Fibroblast of the aortic adventitia (primary cell): ENCODE data around the gene TRPM3. TPM values are rescaled to one million over a fixed set of nuclear protein-coding genes. Genes with fewer than 3 reads are reported as not detected.

Experiments used
- DNase-seq: peaks from one replicate; pipeline ENCODE4 v3.0.0-alpha.2; 2010; ENCODE audit warnings: low read depth
- H3K4me3 ChIP-seq: 2 replicates; pipeline ENCODE4 v1.5.1; 2011; ENCODE audit warnings: low read depth, mild to moderate bottlenecking, control low read depth, low read length, moderate library complexity
- total RNA-seq: library from RNA; depleted of rRNA; stranded (reverse); fragments of >200 nt; gene quantifications from 2 replicates; pipeline ENCODE4 v1.2.3, GENCODE V29; 2012; ENCODE audit warnings: low replicate concordance
- TF ChIP-seq, protein P1 (sequence below): IDR thresholded peaks from 2 replicates; pipeline ENCODE4 v1.5.1; 2011; ENCODE audit warnings: mild to moderate bottlenecking, low read length, control low read depth, inconsistent platforms; ENCODE audit not compliant: insufficient read depth

TRPM3 gene
- total RNA-seq, 1 donor, result 8.8 TPM

DNA sequence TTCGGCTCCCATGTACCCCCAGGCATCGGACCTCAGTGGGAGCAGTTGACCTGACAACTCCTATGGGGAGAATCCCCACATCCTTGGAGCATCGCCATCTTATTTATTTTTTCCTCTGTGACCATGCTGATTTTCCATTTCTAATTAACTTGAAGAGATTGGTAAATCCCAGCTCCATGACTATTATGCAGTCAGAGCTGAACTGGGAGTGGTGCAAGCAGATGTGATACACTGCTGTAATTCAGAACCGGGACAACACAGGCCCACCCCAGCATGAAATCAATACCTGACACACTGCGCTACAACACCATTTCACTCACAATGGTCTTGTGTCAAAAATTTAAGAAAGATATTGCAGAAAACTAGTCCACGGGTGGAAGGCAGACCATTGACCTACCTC, 1.0 kb upstream of the TRPM3 start:
- TF ChIP-seq, protein P1, sequence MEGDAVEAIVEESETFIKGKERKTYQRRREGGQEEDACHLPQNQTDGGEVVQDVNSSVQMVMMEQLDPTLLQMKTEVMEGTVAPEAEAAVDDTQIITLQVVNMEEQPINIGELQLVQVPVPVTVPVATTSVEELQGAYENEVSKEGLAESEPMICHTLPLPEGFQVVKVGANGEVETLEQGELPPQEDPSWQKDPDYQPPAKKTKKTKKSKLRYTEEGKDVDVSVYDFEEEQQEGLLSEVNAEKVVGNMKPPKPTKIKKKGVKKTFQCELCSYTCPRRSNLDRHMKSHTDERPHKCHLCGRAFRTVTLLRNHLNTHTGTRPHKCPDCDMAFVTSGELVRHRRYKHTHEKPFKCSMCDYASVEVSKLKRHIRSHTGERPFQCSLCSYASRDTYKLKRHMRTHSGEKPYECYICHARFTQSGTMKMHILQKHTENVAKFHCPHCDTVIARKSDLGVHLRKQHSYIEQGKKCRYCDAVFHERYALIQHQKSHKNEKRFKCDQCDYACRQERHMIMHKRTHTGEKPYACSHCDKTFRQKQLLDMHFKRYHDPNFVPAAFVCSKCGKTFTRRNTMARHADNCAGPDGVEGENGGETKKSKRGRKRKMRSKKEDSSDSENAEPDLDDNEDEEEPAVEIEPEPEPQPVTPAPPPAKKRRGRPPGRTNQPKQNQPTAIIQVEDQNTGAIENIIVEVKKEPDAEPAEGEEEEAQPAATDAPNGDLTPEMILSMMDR, result no peak
- no peak overlapping the region for H3K4me3 ChIP-seq
- no peak for DNase-seq

DNA sequence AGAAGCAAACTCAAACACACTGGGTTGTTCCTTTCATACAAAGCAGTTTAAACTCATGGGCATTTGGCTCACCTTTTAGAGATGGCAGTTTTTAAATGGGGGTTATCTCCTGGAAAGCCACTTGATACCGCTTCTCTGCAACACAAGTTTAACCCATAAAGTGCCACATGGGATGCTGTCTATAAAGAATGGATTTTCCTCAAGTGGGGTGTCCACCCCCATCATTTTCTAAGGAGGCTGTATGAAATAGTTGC, 528 bp upstream of the TRPM3 start:
- DNase-seq, result no peak
- H3K4me3 ChIP-seq, result no peak overlapping the region
- TF ChIP-seq, protein P1, result no peak

DNA sequence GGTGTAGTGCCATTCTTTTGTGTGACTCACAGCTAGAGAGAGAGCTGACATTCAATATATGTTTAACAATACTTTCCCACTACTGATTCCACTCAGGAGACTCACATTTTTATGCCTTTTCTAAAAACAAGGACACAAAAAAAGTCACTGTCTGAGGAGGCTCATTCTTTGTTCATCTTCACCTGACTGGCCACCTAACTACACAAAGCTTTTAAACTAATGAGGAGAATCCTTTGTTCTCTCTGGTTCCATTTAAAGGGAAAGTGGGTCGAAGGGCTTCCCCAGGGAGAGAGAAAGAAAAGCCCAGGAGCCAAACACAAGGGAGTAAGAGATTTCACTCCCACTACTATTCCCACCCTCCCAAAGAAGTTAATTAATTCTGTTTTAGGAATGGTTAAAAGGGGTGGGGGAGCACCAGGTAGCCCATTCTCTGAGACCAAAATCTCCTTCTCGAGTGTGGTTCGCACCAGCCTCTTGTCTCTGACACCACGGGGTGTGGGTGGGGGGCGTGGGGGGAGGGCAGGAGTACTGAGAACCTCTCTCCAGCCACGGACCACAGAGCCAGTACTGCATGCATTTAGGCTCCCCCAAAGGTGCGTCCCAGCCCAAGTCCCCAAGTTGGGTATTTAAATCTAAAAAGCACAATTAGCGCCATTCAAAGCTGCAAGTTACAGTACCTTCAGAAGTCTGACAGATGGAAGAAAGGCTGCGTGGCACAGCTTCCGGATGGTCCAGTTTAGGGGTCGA, 747 bp downstream of the TRPM3 start:
- TF ChIP-seq, protein P1, result no peak
- DNase-seq, result no peak
- H3K4me3 ChIP-seq, result no peak overlapping the region

DNA sequence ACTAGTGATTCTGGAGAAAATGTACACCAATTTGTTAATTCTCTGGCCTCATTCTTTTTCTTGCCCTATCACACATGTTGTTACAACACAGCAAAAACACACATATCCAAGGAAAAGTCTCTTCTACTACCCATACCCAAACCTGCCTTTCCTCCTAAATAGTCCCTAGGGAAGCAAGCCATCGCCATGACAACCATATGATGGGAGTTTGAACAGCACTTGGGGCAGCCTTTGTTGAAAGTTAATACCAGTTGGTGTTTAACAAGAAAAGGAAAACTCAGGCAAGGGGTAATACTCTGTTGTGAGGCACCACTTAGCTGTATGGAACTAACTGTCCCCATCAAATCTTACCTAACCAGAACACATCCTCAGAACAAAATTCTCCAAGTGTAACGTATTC, 1.7 kb downstream of the TRPM3 start:
- DNase-seq, result no peak
- TF ChIP-seq, protein P1, result no peak
- H3K4me3 ChIP-seq, result no peak overlapping the region

DNA sequence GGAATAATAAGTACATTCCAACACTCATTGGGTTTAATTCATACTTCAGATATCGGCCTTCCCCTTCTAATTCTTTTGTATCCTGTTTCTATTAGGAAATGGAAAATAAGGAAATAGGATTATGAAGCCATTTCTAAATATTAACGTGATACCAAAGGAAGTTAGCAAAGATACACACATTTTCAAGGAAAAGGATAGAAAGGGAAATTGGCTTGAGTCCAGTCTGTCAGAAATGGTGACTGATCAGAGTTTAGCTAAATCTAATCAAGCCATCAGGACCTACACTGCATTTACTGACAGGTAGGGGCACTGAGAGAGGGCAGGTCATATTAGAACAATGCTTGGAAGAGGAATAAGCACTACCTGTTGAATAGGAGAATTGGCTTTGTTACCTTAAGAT, 3.1 kb downstream of the TRPM3 start:
- DNase-seq, result no peak
- H3K4me3 ChIP-seq, result no peak overlapping the region
- TF ChIP-seq, protein P1, result no peak

DNA sequence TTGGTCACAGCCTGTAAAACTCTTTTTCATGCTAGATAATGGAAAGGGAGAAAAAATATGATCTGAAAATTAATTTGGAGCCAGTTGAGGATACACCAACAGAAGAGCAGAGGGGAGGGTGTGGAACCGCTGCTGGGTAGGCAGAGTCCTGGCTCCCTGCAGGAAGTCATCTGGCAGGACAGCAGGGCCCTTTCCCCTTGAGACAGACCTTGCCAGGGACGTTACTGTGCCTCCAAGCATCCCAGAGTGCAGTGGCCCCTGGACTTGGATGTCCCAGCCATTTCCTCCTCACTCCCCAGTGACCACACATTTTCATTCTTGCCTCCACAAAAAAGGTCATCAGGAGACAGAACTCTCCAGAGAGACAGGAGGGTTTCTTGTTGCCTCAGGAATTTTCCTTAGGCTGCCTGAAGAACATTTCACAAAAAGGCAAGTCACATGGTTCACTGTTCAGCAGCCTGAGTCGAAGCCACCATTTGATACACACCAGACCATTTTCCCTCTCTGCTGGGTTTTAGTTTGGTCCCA, 5.9 kb downstream of the TRPM3 start:
- H3K4me3 ChIP-seq, result no peak overlapping the region
- TF ChIP-seq, protein P1, result no peak
- no peak for DNase-seq

DNA sequence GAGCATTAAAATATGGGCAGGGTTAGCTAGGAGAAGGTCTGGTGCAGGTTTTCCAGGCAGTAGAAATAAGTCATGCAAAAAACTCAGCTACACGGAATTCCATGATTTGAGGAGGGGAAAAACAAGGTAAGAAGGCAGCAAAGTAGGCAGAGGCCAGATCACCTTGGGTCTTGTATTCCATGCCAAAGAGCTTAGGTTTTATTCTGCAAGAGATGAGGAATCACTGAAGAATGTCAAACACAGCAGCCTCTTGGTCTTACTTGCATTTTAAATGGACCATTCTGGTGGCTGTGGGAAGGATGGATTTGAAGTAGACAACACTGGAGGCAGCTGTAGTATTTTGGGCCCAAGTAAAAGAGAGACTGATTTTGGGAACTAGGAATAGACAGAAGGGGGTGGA, 8.6 kb downstream of the TRPM3 start:
- no peak overlapping the region for H3K4me3 ChIP-seq
- no peak for DNase-seq
- TF ChIP-seq, protein P1, result no peak
